Neutrophil (primary cell): ENCODE measurements around the gene CLCA2.
"Not testable (repeated sequence)": the region's sequence is repeated elsewhere in the genome, so short reads cannot be mapped to it uniquely, and the experiment has no call there.

Experiments used
- H3K27ac ChIP-seq: fragments of 200-600 bp; sonication (generic); 2 replicates; pipeline ENCODE4 v1.5.1; 2016; ENCODE audit warnings: mild to moderate bottlenecking, moderate library complexity
- H3K27me3 ChIP-seq: fragments of 200-600 bp; sonication (generic); 2 replicates; pipeline ENCODE4 v1.6.0; 2016; ENCODE audit warnings: mild to moderate bottlenecking
- H3K36me3 ChIP-seq: fragments of 200-600 bp; sonication (generic); 2 replicates; pipeline ENCODE4 v1.5.1; 2017
- H3K4me1 ChIP-seq, 2 experiments: fragments of 200-600 bp in 1 of 2; sonication (generic) in 1 of 2; 1 replicate in 1 of 2; 2 replicates in 1 of 2; pipeline versions ENCODE4 v1.5.1 to v1.6.1; 2013 to 2016; ENCODE audit warnings: low read depth in 1 of 2, low read length in 1 of 2, mild to moderate bottlenecking in 1 of 2, moderate library complexity in 1 of 2; ENCODE audit not compliant: control insufficient read depth in 1 of 2, insufficient read depth in 1 of 2
- H3K4me3 ChIP-seq, 2 experiments: fragments of 200-600 bp in 1 of 2; sonication (generic) in 1 of 2; 1 replicate in 1 of 2; 2 replicates in 1 of 2; pipeline ENCODE4 v1.5.1; 2013 to 2016; ENCODE audit warnings: low read depth in 1 of 2, low read length in 1 of 2, mild to moderate bottlenecking in 1 of 2, moderate library complexity in 1 of 2
- H3K9me3 ChIP-seq: fragments of 200-600 bp; sonication (generic); 2 replicates; pipeline ENCODE4 v1.5.1; 2016
- TF ChIP-seq, protein P1 (sequence below): fragments of 200-600 bp; sonication (generic); IDR thresholded peaks from 2 replicates; pipeline ENCODE4 v1.5.1; 2016; ENCODE audit warnings: antibody characterized with exemption

Gene CLCA2

DNA sequence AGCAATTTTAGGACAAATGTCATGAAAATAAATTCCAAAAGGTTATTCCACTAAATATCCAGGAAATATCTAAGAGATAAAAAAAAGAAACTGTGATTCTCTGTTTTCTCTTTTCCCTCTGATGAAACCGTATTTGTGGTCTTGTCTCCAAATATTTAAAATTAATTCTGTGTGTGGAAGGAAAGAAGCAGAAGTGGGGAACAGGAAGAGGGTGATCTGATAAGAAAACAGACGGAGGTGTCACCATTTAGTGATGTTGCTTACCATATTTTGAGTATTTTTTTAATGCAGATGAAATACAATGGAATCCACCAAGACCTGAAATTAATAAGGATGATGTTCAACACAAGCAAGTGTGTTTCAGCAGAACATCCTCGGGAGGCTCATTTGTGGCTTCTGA is 74.3 kb downstream of the CLCA2 start:
- no peaks in the 10 kb centered on the region for H3K36me3 ChIP-seq
- TF ChIP-seq, protein P1, sequence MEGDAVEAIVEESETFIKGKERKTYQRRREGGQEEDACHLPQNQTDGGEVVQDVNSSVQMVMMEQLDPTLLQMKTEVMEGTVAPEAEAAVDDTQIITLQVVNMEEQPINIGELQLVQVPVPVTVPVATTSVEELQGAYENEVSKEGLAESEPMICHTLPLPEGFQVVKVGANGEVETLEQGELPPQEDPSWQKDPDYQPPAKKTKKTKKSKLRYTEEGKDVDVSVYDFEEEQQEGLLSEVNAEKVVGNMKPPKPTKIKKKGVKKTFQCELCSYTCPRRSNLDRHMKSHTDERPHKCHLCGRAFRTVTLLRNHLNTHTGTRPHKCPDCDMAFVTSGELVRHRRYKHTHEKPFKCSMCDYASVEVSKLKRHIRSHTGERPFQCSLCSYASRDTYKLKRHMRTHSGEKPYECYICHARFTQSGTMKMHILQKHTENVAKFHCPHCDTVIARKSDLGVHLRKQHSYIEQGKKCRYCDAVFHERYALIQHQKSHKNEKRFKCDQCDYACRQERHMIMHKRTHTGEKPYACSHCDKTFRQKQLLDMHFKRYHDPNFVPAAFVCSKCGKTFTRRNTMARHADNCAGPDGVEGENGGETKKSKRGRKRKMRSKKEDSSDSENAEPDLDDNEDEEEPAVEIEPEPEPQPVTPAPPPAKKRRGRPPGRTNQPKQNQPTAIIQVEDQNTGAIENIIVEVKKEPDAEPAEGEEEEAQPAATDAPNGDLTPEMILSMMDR: no peak
- no peak overlapping the region for H3K27ac ChIP-seq
- H3K4me1 ChIP-seq: peaks cover 0 to 5% of the 10 kb centered on the region in 2 experiments
- no peaks in the 10 kb centered on the region for H3K27me3 ChIP-seq
- H3K4me3 ChIP-seq: no peak overlapping the region
- no peaks in the 10 kb centered on the region for H3K9me3 ChIP-seq

DNA sequence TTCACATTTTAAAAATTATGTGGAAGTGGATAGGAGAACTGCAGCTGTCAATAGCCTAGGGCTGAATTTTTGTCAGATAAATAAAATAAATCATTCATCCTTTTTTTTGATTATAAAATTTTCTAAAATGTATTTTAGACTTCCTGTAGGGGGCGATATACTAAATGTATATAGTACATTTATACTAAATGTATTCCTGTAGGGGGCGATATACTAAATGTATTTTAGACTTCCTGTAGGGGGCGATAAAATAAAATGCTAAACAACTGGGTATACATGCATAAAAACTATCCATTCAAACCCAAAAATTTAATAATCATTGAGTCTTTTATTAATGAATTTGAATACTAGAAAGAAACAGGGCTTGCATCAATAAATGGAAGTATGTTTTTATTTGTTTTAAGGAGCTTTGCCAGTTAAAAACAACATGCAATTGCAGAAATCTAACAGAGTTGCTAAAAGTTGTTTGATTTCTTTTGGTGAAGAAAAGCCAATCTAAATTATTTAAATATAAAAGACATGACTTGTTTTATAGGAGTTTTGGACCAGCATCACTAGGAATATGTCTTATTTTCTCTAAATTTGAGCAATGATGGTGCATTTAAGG is 76.1 kb downstream of the CLCA2 start:
- Histone ChIP-seq H3K36me3 (no peaks in the 10 kb centered on the region), H3K27me3 (peaks cover 10% of the 10 kb centered on the region), H3K4me3 (no peak overlapping the region), H3K27ac (no peak overlapping the region), H3K4me1 (peaks cover 0 to 13% of the 10 kb centered on the region in 2 experiments), H3K9me3 (no peaks in the 10 kb centered on the region)
- TF ChIP-seq, protein P1: peak; percentile 81

DNA sequence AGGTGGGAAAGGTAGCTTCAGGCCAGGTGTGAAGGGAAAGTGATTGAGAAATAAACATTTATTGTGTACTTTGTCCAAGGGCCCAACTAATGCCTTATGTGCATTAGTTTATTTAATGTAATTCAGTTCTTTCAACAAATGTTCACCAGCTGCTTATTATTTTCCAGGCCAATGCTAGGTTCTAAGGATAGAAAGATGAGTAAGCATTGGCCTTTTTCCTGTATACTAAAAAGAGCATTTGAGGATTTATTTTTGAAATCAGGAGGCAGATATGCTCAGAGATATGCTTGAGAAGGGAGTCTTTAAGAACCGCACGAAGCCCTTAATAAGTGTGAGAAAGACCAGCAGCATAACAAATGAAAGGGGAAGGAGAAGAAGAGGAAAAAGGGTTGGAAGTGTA is 76.7 kb downstream of the CLCA2 start:
- no peak overlapping the region for H3K4me3 ChIP-seq
- no peaks in the 10 kb centered on the region for H3K36me3 ChIP-seq
- no peak overlapping the region for H3K27ac ChIP-seq
- TF ChIP-seq, protein P1: no peak
- H3K27me3 ChIP-seq: peaks cover 10% of the 10 kb centered on the region
- peaks cover 0 to 13% of the 10 kb centered on the region in 2 experiments for H3K4me1 ChIP-seq
- H3K9me3 ChIP-seq: no peaks in the 10 kb centered on the region

DNA sequence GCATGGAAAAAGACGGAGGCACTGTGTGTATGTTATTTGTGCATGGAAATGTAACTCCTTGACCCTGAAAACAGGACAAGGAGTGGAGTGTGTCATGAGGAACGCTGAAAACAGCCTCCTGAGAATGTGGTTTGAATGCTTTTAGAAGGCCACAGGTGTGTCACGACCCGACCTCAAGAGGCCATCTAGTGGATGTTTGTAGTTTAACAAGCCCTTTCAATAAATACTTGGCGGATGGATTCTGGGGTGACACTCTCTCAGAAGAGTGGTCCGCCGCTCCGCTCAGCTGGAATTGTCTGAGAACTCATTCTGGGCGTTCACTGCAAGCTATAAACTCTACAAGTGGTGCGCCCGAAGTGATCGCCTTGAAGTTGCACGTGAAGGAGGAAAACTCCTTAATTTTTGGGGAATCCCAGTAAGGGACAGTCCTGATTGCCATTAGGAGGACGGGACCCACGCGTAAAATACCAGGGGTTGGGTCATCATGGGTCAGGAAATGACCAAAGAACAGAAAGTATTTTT is 78.2 kb downstream of the CLCA2 start:
- H3K4me3 ChIP-seq, H3K27ac ChIP-seq, H3K9me3 ChIP-seq, H3K36me3 ChIP-seq: not testable (repeated sequence)
- Histone ChIP-seq H3K27me3 (peaks cover 10% of the 10 kb centered on the region), H3K4me1 (peaks cover 0 to 13% of the 10 kb centered on the region in 2 experiments)

DNA sequence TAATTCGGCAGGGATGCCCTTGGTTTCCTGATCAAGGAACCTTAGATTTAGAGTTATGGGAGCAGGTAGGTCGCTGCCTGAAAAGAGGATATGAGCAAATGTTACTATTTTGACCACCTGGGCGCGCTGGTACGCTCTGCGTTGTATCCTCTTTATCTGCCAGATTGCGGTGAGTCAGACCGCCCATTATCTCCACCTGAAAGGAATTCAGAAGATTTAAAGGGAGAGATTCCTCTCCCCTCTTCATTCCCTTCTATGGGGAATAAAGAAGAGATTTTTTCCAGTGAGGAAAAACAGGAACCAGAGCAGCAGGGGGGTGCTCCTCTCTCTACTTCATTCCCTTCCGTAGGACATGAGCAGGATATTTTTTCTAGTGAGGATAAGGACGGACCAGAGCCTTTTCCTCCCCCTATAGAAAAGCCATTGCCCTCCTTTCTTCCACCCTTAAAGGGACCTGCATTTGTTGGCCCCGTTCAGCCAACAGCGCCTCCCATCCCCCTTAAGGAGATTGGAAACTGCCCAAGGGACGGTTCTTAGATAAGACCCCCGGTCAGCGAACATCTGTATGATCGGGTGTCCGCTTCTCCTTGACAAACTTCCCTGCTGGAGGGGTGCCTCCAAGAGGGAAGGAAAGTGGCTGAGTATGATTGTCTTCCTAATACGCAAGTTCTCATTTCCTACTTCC is 78.9 kb downstream of the CLCA2 start:
- Histone ChIP-seq H3K9me3 (no peaks in the 10 kb centered on the region), H3K36me3 (no peaks in the 10 kb centered on the region), H3K4me1 (peaks cover 0 to 13% of the 10 kb centered on the region in 2 experiments), H3K27me3 (peaks cover 10% of the 10 kb centered on the region), H3K4me3 (no peak overlapping the region), H3K27ac (no peak overlapping the region)
- TF ChIP-seq, protein P1: no peak
